IMR-90 (cell line): ENCODE results near the gene PEX5. TPM values are rescaled to one million over a fixed set of nuclear protein-coding genes. Genes with fewer than 3 reads are reported as not detected.

Experiments used
- ATAC-seq: fragments of 200-7000 bp; cut with Tn5 transposase; 2 replicates; pipeline ENCODE4 v1.9.1; 2020; ENCODE audit warnings: low read depth, mild to moderate bottlenecking, moderate library complexity
- BruUV-seq: library from RNA; stranded (reverse); fragments of 400-500 nt; replicated peaks from 2 replicates; lab custom pipeline; 2021; lab: Mats Ljungman, UMichigan
- CTCF ChIA-PET: fragments of 300-600 bp; formaldehyde crosslinking; extraction: SDS; loops from one replicate; lab custom pipeline; 2021; ENCODE audit warnings: antibody characterized with exemption; lab: Yijun Ruan, JAX
- POLR2A ChIA-PET: fragments of 300-600 bp; sonication (Branson Sonifier 250); formaldehyde crosslinking; loops from one replicate; lab custom pipeline; 2022; ENCODE audit warnings: antibody characterized with exemption; ENCODE audit not compliant: unreplicated experiment; lab: Charles Lee
- DNase-seq: peaks from one replicate; pipeline ENCODE4 v3.0.0; 2013
- H2AFZ ChIP-seq: replicated peaks from 2 replicates; pipeline ENCODE3; 2013; ENCODE audit warnings: low read length, mild to moderate bottlenecking; ENCODE audit not compliant: poor library complexity
- H2AK5ac ChIP-seq: 2 replicates; pipeline ENCODE4 v1.6.1; 2013; ENCODE audit warnings: low read depth, low read length, inconsistent platforms
- H2AK9ac ChIP-seq: replicated peaks from 2 replicates; pipeline ENCODE3; 2013; ENCODE audit warnings: mild to moderate bottlenecking, low read depth, low read length, moderate library complexity; ENCODE audit not compliant: poor library complexity
- H2BK120ac ChIP-seq: 2 replicates; pipeline ENCODE4 v1.6.1; 2013; ENCODE audit warnings: low read depth, low read length, inconsistent platforms
- H2BK15ac ChIP-seq: 3 replicates; pipeline ENCODE4 v1.6.1; 2013; ENCODE audit warnings: low read depth, low read length, inconsistent platforms
- H2BK20ac ChIP-seq: 2 replicates; pipeline ENCODE4 v1.6.1; 2013; ENCODE audit warnings: low read depth, mild to moderate bottlenecking, inconsistent platforms, low read length, moderate library complexity
- H2BK5ac ChIP-seq: 2 replicates; pipeline ENCODE4 v1.6.1; 2013; ENCODE audit warnings: mild to moderate bottlenecking, low read depth, low read length, inconsistent platforms; ENCODE audit not compliant: poor library complexity, severe bottlenecking
- H3K14ac ChIP-seq: replicated peaks from 2 replicates; pipeline ENCODE4 v1.6.1; 2013; ENCODE audit warnings: low read depth, low read length, inconsistent platforms
- H3K18ac ChIP-seq: 2 replicates; pipeline ENCODE4 v1.6.1; 2013; ENCODE audit warnings: low read depth, low read length, control low read depth
- H3K23ac ChIP-seq: 2 replicates; pipeline ENCODE4 v1.6.1; 2013; ENCODE audit warnings: low read depth, low read length, inconsistent platforms
- H3K27ac ChIP-seq: 2 replicates; pipeline ENCODE4 v1.5.1; 2013; ENCODE audit warnings: mild to moderate bottlenecking, control low read depth, low read length; ENCODE audit not compliant: insufficient read depth
- H3K27me3 ChIP-seq: 2 replicates; pipeline ENCODE4 v1.6.1; 2013; ENCODE audit warnings: low read length; ENCODE audit not compliant: control insufficient read depth, insufficient read depth
- H3K36me3 ChIP-seq: 2 replicates; pipeline ENCODE4 v1.6.1; 2013; ENCODE audit warnings: low read length, mixed read lengths; ENCODE audit not compliant: control insufficient read depth, insufficient read depth
- H3K4ac ChIP-seq: 2 replicates; pipeline ENCODE4 v1.6.1; 2013; ENCODE audit warnings: low read depth, low read length, inconsistent platforms
- H3K4me1 ChIP-seq: 2 replicates; pipeline ENCODE4 v1.6.1; 2013; ENCODE audit warnings: low read length, mixed read lengths; ENCODE audit not compliant: control insufficient read depth, insufficient read depth
- H3K4me2 ChIP-seq: 2 replicates; pipeline ENCODE4 v1.6.1; 2013; ENCODE audit warnings: low read depth, mild to moderate bottlenecking, control low read depth, low read length, moderate library complexity
- H3K4me3 ChIP-seq: 2 replicates; pipeline ENCODE4 v1.5.1; 2013; ENCODE audit warnings: low read depth, mild to moderate bottlenecking, control low read depth, low read length, moderate library complexity; ENCODE audit not compliant: insufficient read depth
- H3K56ac ChIP-seq: 2 replicates; pipeline ENCODE4 v1.6.1; 2013; ENCODE audit warnings: low read length, inconsistent platforms; ENCODE audit not compliant: insufficient read depth; ENCODE audit errors: extremely low read depth
- H3K79me1 ChIP-seq, 2 experiments: 2 replicates each; pipeline ENCODE4 v1.6.1; 2013; ENCODE audit warnings: low read length in 2 of 2, inconsistent platforms in 1 of 2, low read depth in 1 of 2
- H3K9ac ChIP-seq: 2 replicates; pipeline ENCODE4 v1.6.1; 2013; ENCODE audit warnings: low read depth, low read length, control low read depth
- H3K9me1 ChIP-seq: 2 replicates; pipeline ENCODE4 v1.6.1; 2013; ENCODE audit warnings: low read length, inconsistent platforms; ENCODE audit not compliant: insufficient read depth
- H3K9me3 ChIP-seq: 2 replicates; pipeline ENCODE4 v1.6.1; 2013; ENCODE audit warnings: low read length; ENCODE audit not compliant: control insufficient read depth, insufficient read depth
- H4K20me1 ChIP-seq: 2 replicates; pipeline ENCODE4 v1.6.1; 2013; ENCODE audit warnings: low read length, inconsistent platforms; ENCODE audit not compliant: insufficient read depth
- H4K5ac ChIP-seq: 2 replicates; pipeline ENCODE4 v1.6.1; 2013; ENCODE audit warnings: mild to moderate bottlenecking, low read depth, low read length, control low read depth
- H4K8ac ChIP-seq, 2 experiments: 2 replicates each; pipeline ENCODE4 v1.6.1; 2013; ENCODE audit warnings: low read depth in 2 of 2, low read length in 2 of 2, control low read depth in 1 of 2, inconsistent platforms in 1 of 2
- H4K91ac ChIP-seq: 2 replicates; pipeline ENCODE4 v1.6.1; 2013; ENCODE audit warnings: low read depth, low read length, inconsistent platforms; ENCODE audit not compliant: insufficient read depth
- CEBPB ChIP-seq: IDR thresholded peaks from 2 replicates; pipeline ENCODE4 v1.6.1; 2012; ENCODE audit warnings: low read depth, low read length, improper control_type of control experiment
- FOS ChIP-seq: fragments of 150-350 bp; IDR thresholded peaks from 2 replicates; pipeline ENCODE4 v1.6.1; 2016; ENCODE audit warnings: low read depth, low read length
- MAFK ChIP-seq: IDR thresholded peaks from 2 replicates; pipeline ENCODE4 v1.6.1; 2012; ENCODE audit warnings: low read depth, low read length, improper control_type of control experiment
- MAZ ChIP-seq: IDR thresholded peaks from 2 replicates; pipeline ENCODE4 v1.6.1; 2012; ENCODE audit warnings: low read depth, mild to moderate bottlenecking, low read length, improper control_type of control experiment, moderate library complexity, borderline replicate concordance
- NFE2L2 ChIP-seq: fragments of 150-350 bp; IDR thresholded peaks from 2 replicates; pipeline ENCODE4 v1.6.1; 2016; ENCODE audit warnings: low read depth, mild to moderate bottlenecking, low read length
- WGBS, 2 experiments: methylation state at CpG; one replicate each; pipeline versions ENCODE4 v1.1.5 to v1.1.7; 2013; ENCODE audit warnings: missing lambda C conversion rate in 2 of 2; ENCODE audit not compliant: insufficient read length in 1 of 2; ENCODE audit errors: extremely low coverage in 2 of 2; 5-methylcytosine and 5-hydroxymethylcytosine counted together
- dilution Hi-C: fragments of 300-500 bp; cut with HindIII; formaldehyde crosslinking; loops from one replicate; pipeline ENCODE4 v1.14.3; 2018; ENCODE audit warnings: low sequenced_read_pairs; ENCODE audit not compliant: unreplicated experiment
- in situ Hi-C: fragments of 300-500 bp; cut with MboI; formaldehyde crosslinking; loops from 3 replicates; pipeline ENCODE4 v1.14.3; 2019; ENCODE audit warnings: low sequenced_read_pairs, inconsistent platforms, mixed read lengths
- intact Hi-C: fragments of 100-400 bp; cut with micrococcal nuclease; formaldehyde crosslinking; loops from 2 replicates; pipeline ENCODE4 v1.10.0; 2022
- polyA plus RNA-seq, 3 experiments: library from polyadenylated mRNA; depleted of rRNA; stranded (reverse); fragments of >200 nt; gene quantifications; 2 replicates each; pipeline ENCODE4 v1.2.3, GENCODE V29; 2012; ENCODE audit warnings: low replicate concordance in 1 of 3
- total RNA-seq: library from RNA; depleted of rRNA; stranded (reverse); fragments of >200 nt; gene quantifications from 2 replicates; pipeline ENCODE4 v1.2.3, GENCODE V29; 2012

Gene PEX5
- total and polyA plus RNA-seq, 2 of the 4 experiments (the other 2 are of a cell fraction) = 14.4 to 18.3 TPM

DNA sequence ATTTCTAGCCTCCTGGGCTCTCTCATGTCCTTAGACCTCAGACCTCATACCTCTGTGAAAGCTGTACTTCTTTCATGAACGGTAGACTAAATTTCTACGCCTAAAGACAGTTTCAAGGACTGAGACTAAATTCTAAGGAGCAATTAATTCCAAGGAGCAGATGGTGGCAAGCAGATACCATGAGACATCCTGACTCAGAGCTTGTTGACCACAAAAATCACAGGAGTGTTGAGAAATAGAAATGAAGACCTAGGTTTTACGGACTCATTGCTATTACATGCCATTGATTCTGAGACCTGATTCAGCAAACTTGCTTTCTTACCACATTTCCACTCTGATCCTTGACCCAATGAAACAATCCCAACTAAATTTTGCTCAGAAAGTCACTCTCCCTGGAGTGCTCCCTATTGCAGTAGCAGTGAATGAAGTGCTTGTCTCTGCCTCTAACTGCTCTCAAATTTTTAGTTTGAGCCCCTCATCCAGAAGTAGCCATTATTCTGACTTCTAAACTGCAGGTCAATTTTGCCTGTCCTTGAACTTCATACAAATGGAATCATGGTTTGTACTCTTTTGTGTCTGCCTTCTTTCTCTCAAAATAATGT is 52.0 kb downstream of the PEX5 start:
- no TSS peak for BruUV-seq
- DNase-seq = peak; percentile 57
- no peak overlapping the region for H3K14ac ChIP-seq
- H3K23ac ChIP-seq = no peak overlapping the region
- no peak overlapping the region for H3K4me2 ChIP-seq
- H2AK9ac ChIP-seq = no peak overlapping the region
- H2BK120ac ChIP-seq = no peak overlapping the region
- no peaks in the 10 kb centered on the region for H4K20me1 ChIP-seq
- H3K27ac ChIP-seq = no peak overlapping the region
- no peak overlapping the region for H4K91ac ChIP-seq
- no peak overlapping the region for H3K18ac ChIP-seq
- no peak overlapping the region for H3K56ac ChIP-seq
- CTCF ChIA-PET = interaction anchor here (0.6 kb wide), 1 partner anchor 146 kb away, joined by 3 read pairs; no protein-coding TSS in a partner anchor
- H3K9me1 ChIP-seq = no peaks in the 10 kb centered on the region
- H3K79me1 ChIP-seq = no peaks in the 10 kb centered on the region
- H2AFZ ChIP-seq = no peak overlapping the region
- in situ Hi-C loops = no loop called here
- WGBS, 2 experiments = no CpG with 5 or more reads among the region's 3 CpGs
- no peaks in the 10 kb centered on the region for H3K9me3 ChIP-seq
- H4K5ac ChIP-seq = no peak overlapping the region
- H3K4me3 ChIP-seq = no peak overlapping the region
- intact Hi-C loops = no loop called here
- POLR2A ChIA-PET = no interaction called here
- no peak overlapping the region for H3K4ac ChIP-seq
- no peaks in the 10 kb centered on the region for H3K36me3 ChIP-seq
- no peak overlapping the region for H2BK20ac ChIP-seq
- no peak overlapping the region for H3K9ac ChIP-seq
- no peaks in the 10 kb centered on the region for H3K4me1 ChIP-seq
- no peaks in the 10 kb centered on the region; the same call in 1 of the 2 replicates for H3K27me3 ChIP-seq
- no peak overlapping the region for H2AK5ac ChIP-seq
- no peak for ATAC-seq
- H4K8ac ChIP-seq = no peak overlapping the region
- dilution Hi-C loops = no loop called here
- no peak for TF ChIP-seq MAZ
- TF ChIP-seq MAFK = peak; percentile 27; the same call in 1 of the 2 replicates
- TF ChIP-seq CEBPB = peak; percentile 58; the same call in 1 of the 2 replicates
- TF ChIP-seq FOS = no peak
- no peak for TF ChIP-seq NFE2L2
- no peak overlapping the region for H2BK15ac ChIP-seq
- no peak overlapping the region for H2BK5ac ChIP-seq
